ENCODE data around the gene KRTAP6-3.

Gene KRTAP6-3, protein sequence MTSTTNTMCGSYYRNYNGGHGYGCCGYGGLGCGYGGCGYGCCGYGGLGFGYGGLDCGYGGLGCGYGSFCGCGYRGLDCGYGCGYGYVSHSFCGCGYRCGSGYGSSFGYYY

GRCh38 chr21:30592140-30592539, at the start of gene KRTAP6-3:
TSS of gene KRTAP6-3 (plus strand) at chr21:30592440. CDS start at chr21:30592446, 6 bp downstream.
- DNase-seq (ENCODE audit: low spot score) = no peak

DNA sequence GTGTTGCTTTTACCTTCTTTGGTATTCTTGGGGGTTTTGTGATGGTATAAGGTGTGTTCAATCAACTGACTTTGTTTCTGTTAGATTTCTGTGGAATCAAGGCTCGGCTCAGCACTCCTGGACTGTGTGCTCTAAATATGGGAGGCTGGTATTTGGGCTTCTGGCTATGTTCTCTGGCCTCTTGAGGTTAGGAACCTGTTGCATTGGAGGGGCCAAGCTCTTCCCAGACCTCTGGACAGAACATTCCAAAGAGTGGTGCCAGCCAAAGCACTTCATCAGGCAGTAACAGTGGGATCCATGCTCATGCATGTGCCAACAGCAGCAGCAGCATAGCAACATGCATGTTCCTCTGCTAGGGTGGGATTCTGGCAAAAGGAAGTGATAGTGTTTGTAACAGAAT, 39.5 kb upstream of the KRTAP6-3 start:
- no peak for DNase-seq (ENCODE audit: low spot score)

DNA sequence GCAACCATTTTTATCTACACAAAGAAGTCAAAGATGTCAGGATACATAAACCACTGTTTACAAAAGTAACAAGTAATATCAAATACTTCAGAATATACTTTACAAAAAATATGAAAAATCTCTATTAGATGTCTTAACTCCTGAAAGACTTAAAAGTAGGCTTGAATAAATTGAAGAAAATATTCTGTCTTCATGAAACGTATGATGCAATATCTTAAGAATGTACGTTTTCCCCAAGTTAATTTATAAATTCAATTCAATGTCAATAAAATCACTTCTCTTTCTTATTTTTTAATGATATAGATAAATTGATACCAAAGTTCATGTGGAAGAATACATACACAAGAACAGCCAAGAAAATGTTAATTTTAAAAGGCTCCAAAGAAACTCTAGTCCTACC, 37.1 kb upstream of the KRTAP6-3 start:
- no peak for DNase-seq (ENCODE audit: low spot score)

- DNase-seq (ENCODE audit: low spot score) = no peak
These were observed 30.9 kb upstream of the KRTAP6-3 start, which contains the start of gene KRTAP19-7 for GRCh38 chr21:30561264-30561895. TSS of gene KRTAP19-7 (minus strand) at chr21:30561314. CDS start at chr21:30561289, 25 bp downstream.

GRCh38 chr21:30561957-30562356, 30.3 kb upstream of the KRTAP6-3 start:
- no peak for DNase-seq (ENCODE audit: low spot score)

GRCh38 chr21:30563072-30563471, 29.2 kb upstream of the KRTAP6-3 start:
- no peak for DNase-seq (ENCODE audit: low spot score)

DNA sequence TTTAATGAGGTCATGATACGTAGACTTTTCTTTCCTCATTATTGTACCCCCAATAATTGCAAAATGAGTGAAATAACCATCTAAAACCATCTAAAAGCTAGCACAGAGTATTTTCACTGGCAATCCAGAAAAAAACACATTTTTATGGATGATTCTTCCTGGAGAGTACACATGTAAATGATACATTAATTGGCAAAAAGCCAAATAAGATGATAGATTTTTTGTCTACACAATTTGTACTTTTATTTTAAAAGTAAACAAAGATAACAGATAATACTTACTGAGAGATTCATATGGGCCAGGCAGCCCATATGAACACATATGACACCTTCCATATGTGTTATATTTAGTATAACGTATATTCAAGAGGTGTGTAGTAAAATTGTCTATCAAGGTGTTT, 28.6 kb upstream of the KRTAP6-3 start:
- DNase-seq (ENCODE audit: low spot score) = no peak

DNA sequence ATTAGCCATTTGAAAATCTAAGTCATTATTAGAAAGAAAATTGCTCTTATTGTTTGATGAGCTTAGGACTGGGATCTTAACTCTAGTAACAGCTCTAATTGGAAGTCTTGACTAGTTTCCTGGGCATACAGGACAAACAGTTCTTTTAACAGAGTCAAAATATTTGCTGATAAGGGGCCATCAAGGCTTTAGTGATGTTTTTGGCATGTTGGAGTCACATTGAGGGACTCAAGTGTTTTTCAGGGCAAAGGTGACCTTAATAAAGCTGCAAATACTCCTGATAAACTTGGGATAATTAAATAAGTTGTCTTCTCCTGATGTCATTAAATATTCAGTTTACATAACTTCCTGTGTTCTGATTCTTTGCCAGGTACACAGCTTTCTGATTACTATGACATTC, 24.6 kb upstream of the KRTAP6-3 start:
- DNase-seq (ENCODE audit: low spot score) = no peak

DNA sequence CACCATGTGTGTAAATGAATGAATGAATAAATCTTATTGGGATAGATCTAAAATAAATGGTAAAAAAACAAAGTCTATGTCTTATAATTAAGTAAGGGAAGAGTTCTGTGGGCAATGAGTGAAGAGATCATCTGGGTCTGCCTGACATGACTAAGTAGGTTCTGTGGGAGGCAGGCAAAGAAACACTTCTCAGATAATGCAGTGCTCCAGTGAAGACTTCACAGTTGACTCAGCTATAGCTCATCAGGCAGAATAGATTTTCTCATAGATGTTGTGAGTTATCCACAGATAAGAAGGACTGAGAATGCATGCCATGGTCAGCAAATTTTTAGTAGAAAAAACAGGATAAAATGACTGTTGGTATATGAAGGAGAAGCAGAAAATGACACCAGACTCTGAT, 14.5 kb upstream of the KRTAP6-3 start:
- no peak for DNase-seq (ENCODE audit: low spot score)

GRCh38 chr21:30579346-30579745, 12.9 kb upstream of the KRTAP6-3 start:
- no peak for DNase-seq (ENCODE audit: low spot score)

DNA sequence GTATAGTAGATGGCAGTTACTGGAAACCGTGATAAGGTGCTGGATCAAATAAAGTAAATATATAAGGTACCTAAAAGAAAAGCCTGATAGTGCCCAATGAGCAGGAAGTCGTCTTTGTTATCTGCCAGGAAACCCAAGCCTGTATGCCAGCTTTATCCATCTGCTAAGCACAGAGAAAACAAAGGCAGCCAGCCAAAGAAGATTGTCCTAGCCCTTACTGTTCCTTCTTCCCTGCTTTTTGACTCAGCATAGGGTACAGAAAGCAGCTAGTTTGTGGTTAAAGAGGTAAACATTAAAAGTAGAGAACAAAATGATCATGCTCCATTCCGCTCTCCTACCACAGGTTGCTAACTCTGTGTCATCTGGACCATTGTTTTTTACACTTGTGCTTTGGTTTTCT, 12.1 kb upstream of the KRTAP6-3 start:
- no peak for DNase-seq (ENCODE audit: low spot score)

DNA sequence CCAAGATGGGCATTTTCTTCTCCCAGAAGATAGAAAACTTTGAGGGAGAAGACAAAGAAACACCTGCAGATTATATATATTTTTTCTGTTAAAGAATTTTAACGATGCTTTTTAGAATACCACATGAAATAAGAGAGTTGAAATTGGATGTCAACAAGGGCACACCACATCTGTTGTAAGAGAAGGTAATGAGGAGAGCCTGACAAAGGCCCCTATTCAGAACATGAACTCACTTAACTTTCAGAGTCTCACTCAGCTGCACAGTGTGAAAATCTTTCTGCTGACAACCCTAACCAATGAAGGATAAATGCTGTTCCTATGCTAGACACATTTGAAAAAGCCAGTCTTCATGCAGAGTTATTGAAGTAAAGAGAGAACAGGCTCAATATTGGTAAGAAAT, 9.4 kb upstream of the KRTAP6-3 start:
- no peak for DNase-seq (ENCODE audit: low spot score)

DNA sequence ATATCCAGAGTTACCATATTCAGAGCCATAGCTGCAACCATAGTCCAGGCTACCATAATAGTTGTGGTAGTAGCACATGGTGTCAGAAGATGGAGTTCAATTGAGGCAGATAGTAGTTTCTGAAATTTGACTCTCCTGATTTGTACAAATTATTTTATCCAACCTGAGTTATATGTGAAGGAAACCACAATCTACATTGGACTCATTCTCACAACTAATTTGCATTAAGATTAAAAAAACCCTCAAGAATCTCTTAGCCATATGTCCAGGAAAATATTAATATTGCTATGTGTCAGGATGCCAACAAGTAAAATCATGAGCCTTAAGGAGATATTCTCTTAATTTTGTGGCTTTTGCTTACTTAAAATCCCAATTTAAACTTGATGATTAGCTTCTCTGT, 1.9 kb upstream of the KRTAP6-3 start, which contains the start of gene KRTAP22-2:
Gene KRTAP22-2 (minus strand): TSS at position 101 of the 400 bp plus-strand sequence.
- no peak for DNase-seq (ENCODE audit: low spot score)

- no peak for DNase-seq (ENCODE audit: low spot score)
These were observed 6.6 kb downstream of the KRTAP6-3 start, which contains the start of gene KRTAP6-2 for GRCh38 chr21:30598802-30599201. TSS of gene KRTAP6-2 (minus strand) at chr21:30598902. CDS start at chr21:30598874, 28 bp downstream.

DNA sequence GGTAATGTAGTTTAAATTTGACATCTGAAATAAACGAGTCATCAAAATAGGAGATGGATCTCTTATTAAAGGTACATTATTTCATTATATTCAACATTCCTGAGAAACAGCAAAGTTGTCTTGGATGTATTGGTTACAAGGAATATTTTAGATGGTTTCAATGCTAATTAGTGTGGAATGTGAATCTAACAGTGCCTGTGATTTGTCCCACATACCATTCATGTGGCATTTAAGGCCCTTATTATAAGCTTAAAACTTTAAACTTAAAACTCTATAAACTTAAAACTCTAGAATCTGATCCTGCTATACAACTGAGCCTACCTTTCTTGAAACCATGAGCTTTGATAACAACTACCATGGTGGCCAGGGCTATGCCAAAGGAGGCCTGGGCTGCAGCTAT, 8.5 kb downstream of the KRTAP6-3 start, which contains the start of gene KRTAP22-1:
Gene KRTAP22-1 (plus strand): TSS at position 301 of the 400 bp plus-strand sequence.
- no peak for DNase-seq (ENCODE audit: low spot score)

- no peak for DNase-seq (ENCODE audit: low spot score)
These were observed 13.7 kb downstream of the KRTAP6-3 start for GRCh38 chr21:30605968-30606367.

- no peak for DNase-seq (ENCODE audit: low spot score)
These were observed 19.9 kb downstream of the KRTAP6-3 start for GRCh38 chr21:30612132-30612531.

DNA sequence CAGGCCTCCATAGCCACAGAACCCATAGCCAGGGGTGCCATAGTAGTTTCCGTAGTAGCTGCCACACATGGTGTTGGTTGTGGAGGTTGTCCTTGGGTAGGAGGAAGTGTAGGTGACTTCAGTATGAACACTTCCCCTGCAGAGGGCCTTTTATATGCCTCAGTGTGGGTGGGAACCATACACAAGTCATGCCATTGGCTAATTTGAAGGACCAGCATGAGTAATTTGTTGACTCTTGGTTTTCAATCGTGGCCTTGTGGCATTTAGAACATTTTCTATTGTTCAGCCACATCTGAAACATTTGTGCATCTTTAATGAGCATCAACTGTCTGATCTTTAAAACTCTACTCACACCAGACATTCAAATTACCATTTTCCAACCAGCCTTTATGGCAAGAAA, 21.6 kb downstream of the KRTAP6-3 start, which contains the start of gene KRTAP6-1:
Gene KRTAP6-1 (minus strand): TSS at position 95 of the 400 bp plus-strand sequence. CDS start 26 bp downstream, at position 69.
- no peak for DNase-seq (ENCODE audit: low spot score)

GRCh38 chr21:30615199-30615598, 23.0 kb downstream of the KRTAP6-3 start:
- DNase-seq (ENCODE audit: low spot score) = no peak

- DNase-seq (ENCODE audit: low spot score) = no peak
These were observed 23.9 kb downstream of the KRTAP6-3 start, which contains the start of gene KRTAP20-1 for GRCh38 chr21:30616125-30616524. TSS of gene KRTAP20-1 (plus strand) at chr21:30616425. CDS start at chr21:30616455, 30 bp downstream.

DNA sequence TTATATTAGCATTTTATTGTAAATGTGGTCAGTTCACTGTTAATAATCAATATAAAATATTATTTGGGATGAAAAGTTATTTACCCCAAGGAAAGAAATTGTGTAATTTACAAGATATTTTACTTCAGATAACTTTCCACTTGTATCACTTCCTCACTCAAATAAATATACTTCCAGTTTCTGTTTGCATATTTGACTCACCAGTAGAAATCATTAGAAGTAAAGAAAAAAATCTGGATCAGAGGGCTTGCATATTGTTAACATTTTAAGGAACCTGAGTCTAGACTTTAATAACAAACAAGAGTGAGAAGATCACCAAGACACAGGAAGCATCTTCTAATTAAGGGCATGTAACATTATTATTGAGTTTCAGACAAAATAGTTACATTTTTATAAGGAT, 27.8 kb downstream of the KRTAP6-3 start:
- no peak for DNase-seq (ENCODE audit: low spot score)

- no peak for DNase-seq (ENCODE audit: low spot score)
These were observed 28.3 kb downstream of the KRTAP6-3 start, which contains the start of gene KRTAP20-4 for GRCh38 chr21:30620522-30620921. TSS of gene KRTAP20-4 (plus strand) at chr21:30620627.

GRCh38 chr21:30623362-30623761, 31.1 kb downstream of the KRTAP6-3 start:
- DNase-seq (ENCODE audit: low spot score) = no peak

Measured in CD4-positive, alpha-beta T cell treated with Interleukin-6 at 100 ng/mL for 8 hours (primary cell).